GM19372 (cell line): Measurements from ENCODE around the gene SLC10A7.
"Not testable (repeated sequence)": the region's sequence is repeated elsewhere in the genome, so short reads cannot be mapped to it uniquely, and the experiment has no call there.

Experiments
- ATAC-seq: cut with Tn5 transposase; IDR thresholded peaks from one replicate; pipeline ENCODE4 v1.9.1; 2021; ENCODE audit warnings: mild to moderate bottlenecking, low read depth, moderate library complexity; ENCODE audit not compliant: unreplicated experiment

Gene SLC10A7

DNA sequence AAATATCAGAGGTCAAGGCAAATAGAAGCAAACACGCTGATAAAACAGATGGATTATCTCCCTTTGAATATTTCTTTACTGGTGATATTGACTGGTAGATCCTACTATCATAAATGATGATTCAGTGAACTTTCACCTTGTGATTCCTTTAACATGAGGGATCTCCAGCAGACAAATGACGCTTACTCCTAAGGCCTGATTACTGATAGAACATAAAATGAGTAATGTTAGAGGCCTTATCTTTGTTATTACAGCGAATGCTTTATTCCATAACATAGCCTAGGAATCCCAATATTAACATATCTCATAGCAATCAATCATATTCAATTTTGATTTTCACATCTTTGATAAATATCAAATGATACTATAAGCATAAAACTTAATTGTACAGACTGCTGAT, 152.3 kb downstream of the SLC10A7 start:
- ATAC-seq, result no peak

GRCh38 chr4:146368209-146368608, 153.5 kb downstream of the SLC10A7 start:
- ATAC-seq, result no peak

DNA sequence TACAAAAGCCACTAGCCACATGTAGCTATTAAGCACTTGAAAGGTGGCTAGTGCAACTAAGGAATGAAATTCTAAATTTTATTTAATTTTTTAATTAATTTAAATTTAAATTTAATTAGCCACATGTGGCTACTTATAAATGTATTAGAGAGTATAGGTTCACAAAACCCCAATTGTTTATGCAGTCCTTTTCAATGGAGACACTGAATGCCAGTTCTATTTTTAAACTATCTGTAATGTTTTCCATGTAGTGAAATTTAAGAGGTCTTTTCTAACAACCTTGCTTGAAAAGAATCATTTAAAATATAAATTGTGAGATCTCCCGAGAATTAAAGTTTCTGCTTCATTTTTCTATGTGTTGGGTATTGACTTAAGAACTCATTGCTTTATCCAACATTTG, 154.4 kb downstream of the SLC10A7 start:
- no peak for ATAC-seq

DNA sequence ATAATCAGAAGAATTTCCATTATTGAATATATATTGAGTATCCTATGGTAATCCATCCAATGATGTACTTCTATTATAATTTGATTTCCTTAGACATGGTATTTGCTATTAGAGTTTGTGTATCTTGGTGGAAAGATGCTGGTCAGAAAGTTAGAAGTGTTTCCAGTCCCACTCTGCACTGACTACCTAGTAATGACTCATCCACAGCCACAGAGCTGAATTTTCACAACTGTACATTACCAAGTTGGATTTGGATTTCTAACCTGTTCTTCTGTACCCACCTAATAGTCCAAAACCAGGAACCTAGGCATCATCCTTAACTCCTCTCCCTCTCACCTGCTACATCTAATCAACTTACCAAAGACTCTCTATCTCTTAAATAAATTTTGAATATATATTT, 162.0 kb downstream of the SLC10A7 start:
- ATAC-seq, result no peak

GRCh38 chr4:146350114-146350513, 171.6 kb downstream of the SLC10A7 start:
- not testable (repeated sequence) for ATAC-seq

GRCh38 chr4:146349306-146349705, 172.4 kb downstream of the SLC10A7 start:
- ATAC-seq, result no peak

DNA sequence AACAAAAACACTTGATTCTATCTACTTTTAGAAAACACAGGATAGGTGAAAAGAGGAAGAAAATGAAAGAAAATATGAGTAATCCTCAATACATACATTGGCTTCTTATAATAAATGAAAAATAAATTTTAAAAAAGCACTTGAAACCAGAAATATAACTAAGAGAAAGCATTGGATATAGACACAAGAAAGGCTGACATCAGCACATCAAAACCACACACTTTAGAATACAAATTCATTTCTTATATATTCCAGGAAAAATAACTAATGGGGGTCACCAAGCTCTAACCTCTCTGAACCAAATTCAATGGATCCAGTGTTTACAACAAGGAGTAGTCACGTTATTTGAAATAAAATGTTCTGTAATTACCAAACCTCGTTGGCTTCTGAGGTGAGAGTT, 173.9 kb downstream of the SLC10A7 start:
- ATAC-seq, result no peak

- no peak for ATAC-seq
These were observed 175.5 kb downstream of the SLC10A7 start for GRCh38 chr4:146346276-146346675.

DNA sequence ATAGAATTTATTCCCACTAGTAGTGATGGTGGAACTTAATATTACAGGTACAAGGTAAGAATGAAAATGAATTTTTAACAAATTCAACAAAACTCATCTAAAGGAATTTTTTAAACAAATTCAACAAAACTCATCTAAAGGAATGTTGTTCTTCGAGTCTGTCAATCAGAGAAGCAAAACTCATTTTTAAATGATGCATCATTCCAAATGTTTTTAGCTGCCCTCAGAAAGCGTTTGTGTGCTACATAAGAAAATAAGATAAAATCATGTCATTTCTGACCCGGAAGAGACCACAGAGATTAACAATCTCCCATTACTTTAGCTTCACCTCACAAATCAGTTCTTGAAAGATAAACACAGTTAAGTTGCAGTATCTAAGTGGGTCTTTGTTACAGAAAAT, 178.0 kb downstream of the SLC10A7 start:
- ATAC-seq, result no peak

- ATAC-seq, result peak; percentile 43
These were observed 178.5 kb downstream of the SLC10A7 start for GRCh38 chr4:146343199-146343598.

- no peak for ATAC-seq
These were observed 179.0 kb downstream of the SLC10A7 start for GRCh38 chr4:146342600-146343192.

GRCh38 chr4:146340798-146341197, 180.9 kb downstream of the SLC10A7 start:
- ATAC-seq, result no peak

DNA sequence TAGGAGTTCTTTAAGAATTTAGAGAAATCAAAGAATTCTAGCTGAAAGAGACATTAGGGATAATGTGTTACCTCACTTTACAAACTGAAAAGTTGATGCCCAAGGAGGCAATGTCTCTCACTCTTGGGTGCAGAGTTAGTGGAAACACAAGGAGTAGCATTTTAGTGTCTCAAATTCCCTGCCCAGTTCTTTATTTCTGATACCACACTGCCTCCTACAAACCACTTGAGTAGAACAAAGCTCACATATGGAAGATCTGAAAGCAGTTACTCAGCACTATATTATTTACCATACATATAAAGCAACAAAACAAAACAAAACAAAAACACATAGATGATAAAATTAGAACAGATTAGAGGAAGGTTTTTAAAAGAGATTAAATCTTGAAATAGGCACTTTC, 183.2 kb downstream of the SLC10A7 start:
- no peak for ATAC-seq

- no peak for ATAC-seq
These were observed 185.3 kb downstream of the SLC10A7 start for GRCh38 chr4:146336410-146336807.

DNA sequence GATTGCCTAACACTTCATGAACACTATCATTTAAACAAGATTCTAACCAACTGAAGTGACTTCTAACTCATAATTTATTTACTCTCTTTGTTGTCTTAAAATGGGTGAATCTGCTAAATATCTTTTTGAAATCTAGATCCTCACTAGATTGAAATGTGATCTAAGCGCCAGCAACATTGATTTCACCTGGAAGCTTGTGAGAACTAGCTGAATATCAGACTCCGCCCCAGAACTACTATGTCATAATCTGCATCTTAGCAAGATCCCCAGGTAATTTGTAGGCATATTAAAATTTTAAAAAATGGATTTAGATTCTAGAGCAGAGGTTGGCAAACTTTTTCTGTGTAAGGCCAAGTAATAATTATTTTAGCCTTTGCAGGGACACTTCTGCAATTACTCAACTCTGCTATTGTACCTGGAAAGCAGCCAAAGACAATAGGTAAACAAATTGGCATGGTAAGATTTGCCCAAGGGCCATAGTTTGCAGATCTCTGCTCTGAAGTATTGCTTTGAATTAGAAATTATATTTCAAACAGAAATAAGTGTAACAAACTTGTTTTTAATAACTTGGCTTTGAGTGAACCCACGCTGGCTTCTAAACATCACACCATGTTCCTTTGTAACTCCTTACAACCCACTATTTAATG, 185.9 kb downstream of the SLC10A7 start:
- no peak for ATAC-seq

DNA sequence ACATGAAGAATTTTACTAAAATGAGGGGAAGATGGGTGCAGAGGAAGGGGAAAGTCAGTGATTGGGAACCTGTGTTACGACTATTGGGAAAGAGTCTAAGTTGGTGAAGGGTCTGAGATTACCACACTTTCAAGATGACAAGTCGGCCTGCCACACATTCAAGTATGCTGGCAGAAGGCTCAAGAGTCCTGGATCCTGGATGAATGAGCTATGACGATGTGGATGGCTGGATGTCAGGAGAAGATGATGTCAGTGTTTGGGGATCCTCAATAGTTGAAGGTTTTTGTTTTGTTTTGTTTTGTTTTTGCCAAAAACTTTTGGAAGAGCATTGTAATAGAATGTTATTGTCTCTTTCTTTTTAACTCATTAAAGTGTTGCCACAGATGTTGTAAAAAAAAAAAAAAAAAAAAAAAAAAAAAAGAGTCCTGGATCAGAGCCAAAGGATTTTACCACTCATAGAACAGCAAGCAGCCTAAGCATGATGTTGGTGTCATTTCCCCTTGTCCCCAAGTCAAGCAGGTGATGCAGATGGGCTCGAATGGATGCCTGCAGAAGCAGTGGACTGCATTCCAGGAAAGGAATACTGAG, 186.8 kb downstream of the SLC10A7 start:
- no peak for ATAC-seq

DNA sequence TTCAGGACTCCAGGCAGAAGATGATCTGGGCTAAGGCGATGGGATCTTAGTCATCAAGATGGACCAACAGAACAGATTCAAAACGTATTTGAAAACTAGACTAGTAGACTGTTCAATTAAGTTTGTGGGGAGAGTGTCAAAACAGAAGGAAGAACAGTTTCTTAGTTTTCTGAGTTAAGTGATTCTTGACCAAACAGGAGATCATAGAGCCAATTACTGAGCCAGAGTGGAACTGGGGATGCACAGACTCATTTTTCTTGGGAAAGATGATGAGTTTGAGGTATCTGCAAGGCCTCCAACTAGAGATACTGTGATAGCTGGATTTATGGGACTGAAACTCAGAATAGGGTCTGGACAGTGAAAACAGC, 187.9 kb downstream of the SLC10A7 start:
- no peak for ATAC-seq

- ATAC-seq, result peak; percentile 81
These were observed 188.4 kb downstream of the SLC10A7 start for GRCh38 chr4:146333187-146333894.

GRCh38 chr4:146330392-146330791, 191.3 kb downstream of the SLC10A7 start:
- ATAC-seq, result no peak

DNA sequence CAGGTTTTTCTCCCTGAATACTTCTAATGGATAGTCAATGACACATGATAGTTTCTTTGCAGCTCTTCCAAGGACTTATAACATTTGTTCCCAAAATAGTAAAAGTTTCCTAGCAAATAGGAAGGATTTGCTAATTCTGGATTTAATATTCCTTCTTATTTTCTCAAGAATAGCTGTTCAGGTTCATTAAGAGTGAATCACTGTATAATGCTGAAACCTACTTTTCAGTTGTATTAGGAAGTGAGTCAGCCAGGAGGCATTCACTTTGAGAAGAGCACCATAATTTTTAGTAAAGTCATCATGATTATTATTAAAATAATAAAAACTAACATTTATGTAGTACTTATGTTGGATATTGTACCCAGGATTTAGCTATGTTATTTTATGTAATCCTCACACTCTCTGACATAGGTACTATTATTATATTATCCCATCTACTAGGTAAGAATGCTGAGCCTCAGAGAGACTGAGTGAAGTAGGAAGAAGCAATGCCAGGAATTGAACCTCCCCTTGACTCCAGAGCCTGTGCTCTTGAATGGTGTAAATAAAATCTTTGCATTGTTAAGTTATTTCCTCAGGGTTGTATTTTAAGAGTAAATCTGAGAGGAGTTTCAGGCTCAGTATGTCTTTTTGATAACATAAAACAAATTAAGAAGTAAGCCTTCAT, 192.6 kb downstream of the SLC10A7 start:
- no peak for ATAC-seq
